NCI-H2227 treated with DMSO at 0.1 percent for 48 hours (cell line): ENCODE data around the gene ULK4.

Experiments
- DNase-seq: peaks from one replicate; lab custom pipeline; 2025; lab: John Stamatoyannopoulos, UW

The ULK4 gene

GRCh38 chr3:41219424-41219823 is 742.5 kb downstream of the ULK4 start:
- no peak for DNase-seq

- DNase-seq = no peak
Observed at GRCh38 chr3:41216993-41217392, 744.9 kb downstream of the ULK4 start.

DNA sequence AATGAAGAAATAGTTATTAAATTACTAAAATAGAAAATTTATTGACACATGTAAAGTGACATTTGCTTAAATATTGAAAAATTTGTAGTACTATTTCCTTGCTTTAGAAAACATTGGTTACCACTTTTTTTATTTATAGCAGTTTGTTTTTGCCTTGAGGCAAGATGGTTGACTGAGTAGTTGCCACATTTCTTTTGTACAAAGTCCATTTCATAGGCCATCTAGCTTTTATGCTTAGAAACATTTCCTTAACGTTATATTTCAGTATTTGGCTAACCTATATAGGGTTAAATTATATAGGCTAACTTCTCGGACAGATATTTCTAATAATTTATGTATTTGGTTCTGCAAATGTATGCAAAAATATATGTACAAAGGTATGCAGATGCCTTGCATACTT is 745.5 kb downstream of the ULK4 start:
- DNase-seq = no peak

DNA sequence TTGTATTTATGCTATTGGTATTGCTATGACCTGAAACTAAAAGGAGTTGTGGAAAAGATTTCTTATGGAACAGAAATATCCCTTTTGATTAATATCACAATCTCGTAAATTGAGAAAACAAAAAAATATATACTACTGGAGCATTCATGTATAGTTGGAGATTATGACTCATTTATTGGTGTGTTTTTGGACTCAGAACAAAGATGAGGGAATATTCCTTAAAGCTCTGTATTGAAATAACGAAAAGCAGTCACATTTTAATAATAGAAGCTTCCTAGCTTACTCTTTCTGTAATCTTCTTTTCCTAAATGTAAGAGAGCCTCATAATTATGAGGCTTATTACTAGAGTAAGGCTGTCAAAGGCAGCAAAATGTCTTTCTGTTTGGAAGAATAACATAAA is 748.3 kb downstream of the ULK4 start:
- no peak for DNase-seq

DNA sequence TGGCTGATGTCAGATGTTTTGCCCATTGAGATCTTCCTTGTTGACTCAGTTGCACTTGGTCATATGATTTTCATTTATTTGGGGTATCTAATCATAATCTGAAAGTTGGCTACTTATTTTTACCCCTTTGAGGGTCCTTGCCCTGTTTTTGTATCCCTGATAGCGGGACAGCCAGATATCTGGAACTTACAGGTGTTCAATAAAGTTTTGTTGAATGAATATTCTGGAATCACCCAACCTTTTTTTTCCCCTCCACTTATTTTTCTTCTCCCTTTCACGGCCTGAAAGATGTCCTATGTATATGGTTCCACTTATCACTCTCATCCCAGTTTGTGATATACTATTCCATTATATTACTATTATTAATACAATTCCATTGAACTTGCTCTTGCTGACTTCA is 749.8 kb downstream of the ULK4 start:
- no peak for DNase-seq

GRCh38 chr3:41210966-41211365 is 750.9 kb downstream of the ULK4 start:
- no peak for DNase-seq

DNA sequence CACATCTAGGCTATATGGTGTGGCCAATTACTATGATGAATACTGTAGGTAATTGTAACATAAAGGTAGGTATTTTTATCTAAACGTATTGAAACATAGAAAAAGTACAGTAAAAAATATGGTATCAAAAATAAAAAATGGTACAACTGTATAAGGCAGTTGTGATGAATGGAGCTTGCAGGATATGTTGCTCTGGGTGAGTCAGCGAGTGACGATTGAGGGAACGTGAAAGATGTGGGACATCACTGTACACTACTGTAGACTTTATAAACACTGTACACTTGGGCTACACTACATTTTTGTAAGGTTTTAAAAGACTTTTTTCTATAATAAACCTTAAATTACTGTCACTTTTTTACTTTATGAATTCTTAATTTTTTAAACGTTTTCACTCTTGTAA is 752.3 kb downstream of the ULK4 start:
- DNase-seq = no peak

GRCh38 chr3:41208507-41209220 is 753.2 kb downstream of the ULK4 start:
- DNase-seq = no peak

GRCh38 chr3:41207355-41207754 is 754.5 kb downstream of the ULK4 start:
- no peak for DNase-seq

GRCh38 chr3:41205591-41205990 is 756.3 kb downstream of the ULK4 start:
- no peak for DNase-seq

DNA sequence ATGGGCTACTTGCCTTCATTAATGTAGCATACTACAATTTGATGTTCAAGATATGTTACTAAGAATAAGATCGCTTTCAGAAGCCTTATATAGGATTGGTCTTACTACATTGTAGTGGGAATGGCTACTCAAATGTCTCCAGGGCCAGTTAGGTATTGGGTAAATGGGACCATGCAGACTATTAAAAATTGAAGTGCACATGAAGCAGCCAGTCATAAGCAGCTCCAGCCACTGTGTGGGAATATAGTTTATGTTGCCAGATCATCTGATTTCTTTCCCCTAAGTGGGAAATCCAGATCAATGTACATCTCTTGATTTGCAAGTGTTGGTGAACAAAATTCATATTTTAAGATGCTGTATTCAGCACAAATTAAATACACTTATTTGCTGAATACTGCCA is 757.5 kb downstream of the ULK4 start:
- no peak for DNase-seq

DNA sequence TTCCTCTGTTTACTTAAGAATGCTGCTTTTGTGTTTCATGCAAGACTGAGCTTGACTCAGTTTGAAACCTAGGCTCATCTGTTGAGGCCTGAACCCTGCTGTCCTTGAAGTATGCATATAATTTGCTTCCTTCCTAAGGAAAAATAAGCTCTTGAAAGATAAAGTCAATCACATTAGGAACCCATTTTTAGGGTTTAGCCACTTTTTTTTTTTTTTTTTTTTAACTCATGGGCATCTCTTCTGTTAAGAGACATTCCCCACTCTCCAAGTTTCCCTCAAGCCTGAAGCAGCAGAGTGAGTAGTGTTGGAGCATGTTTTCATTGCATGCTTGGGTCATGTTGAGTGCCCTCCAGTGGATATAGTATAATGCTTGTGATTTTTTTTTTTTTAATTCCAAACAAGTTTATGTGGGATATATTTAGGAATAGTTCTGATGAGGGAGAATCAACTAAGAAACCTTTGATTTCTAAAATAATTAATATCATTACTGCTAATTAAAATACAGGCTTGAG is 759.0 kb downstream of the ULK4 start:
- peak; percentile 29 for DNase-seq

DNA sequence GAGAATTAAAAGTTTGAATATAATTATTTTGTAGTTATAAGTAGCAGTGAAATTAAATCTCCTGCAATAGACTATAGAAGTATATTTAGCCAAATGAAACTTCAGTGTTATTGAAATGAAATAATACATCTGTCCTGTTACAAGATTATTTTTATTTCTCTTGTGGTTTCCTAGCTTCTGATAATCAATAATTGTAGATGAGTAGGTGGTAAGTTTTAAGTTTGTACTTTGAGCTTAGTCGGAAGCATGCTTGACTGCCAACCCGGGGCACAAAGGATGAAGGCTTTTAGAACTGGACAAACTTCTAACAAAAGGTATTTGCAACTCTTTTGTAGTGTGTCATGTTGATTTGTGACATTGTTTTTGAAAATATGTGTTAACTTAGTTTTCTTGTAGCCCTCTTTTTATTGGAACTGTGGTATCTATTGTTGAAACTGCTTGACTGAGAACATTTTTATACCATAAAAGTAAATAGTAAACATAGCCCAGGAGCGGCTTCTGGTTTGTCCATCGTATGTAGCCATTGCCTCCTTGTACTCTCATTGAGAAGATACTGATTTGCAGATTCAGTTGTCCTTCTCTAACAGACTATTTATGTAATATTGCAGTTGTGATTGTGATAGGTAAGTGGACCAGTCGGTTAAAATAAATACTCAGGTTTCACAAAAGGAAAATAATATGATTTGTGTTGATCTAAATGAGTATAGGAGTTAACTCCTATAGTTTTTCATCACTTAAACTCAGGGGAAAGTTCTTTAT is 759.6 kb downstream of the ULK4 start:
- no peak for DNase-seq

GRCh38 chr3:41200669-41201021 is 761.3 kb downstream of the ULK4 start:
- no peak for DNase-seq

DNA sequence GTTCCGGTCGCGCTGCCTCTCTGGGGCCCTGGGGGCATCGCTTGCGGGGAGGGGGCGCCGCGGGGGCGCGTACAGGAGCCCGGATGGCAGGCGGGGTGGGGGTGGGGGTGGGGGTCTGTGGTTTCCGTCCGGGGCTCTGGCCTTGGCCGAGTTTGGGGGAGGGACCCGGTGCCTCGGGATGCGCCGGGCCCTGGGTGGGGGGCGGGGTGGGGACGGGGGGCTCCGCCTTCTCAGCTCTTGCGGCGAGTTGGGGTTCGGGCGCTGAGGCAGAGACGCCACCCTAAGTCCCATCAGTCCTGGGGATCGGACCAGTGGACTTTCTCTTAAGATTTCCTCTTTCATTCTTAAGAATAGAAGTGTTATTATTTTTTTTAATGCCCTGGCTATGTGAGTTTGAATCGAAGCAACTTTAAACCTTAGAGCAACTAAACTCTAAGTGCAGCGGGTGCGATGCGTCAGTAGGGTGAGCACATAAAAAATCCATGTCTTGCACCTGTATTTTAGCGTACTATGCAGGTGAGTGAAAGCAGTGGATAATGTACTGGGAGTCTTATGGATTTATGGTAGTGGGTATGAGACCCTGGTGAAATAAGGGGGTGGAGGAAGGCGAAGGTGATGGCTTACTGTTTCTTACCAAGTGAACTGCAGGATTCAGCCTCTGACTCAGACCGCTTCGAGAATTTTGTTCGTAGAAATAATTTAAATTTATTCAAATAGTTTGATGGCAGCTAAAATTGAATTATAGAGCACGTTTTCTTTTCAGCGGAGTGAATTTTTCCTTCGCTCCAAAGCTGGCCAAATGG is 761.8 kb downstream of the ULK4 start:
- DNase-seq = no peak

DNA sequence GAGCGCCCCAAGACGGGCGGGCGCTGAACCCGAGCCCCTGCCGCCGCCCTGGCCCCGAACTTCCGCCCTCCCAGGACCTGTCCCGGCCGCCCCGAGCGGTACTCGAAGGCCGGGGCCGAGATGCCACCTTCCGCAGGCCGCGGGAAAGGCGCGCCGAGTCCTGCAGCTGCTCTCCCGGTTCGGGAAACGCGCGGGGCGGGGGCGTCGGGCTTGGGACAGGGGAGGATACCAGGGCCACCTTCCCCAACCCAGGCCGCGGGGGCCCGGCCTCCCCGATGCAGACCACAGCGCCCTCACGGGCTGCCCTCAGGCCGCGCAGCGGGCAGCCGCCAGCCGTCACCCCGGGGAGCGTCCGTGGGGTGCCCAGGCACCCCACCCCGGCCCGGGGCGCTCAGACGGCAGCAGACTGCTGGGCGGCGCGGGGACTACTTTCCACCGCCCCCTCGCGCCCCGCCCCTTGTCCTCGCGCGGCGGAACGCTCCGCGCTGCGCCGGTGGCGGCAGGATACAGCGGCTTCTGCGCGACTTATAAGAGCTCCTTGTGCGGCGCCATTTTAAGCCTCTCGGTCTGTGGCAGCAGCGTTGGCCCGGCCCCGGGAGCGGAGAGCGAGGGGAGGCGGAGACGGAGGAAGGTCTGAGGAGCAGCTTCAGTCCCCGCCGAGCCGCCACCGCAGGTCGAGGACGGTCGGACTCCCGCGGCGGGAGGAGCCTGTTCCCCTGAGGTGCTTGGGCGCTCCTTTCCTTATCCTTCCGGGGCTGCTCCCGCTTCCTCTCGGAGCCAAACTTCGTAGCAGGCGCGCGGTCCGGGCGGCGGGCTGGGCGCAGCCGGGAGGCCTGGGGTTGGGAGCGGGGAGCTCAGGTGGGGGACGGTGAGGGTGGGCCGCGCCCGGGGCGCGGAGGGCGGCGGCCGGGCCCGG is 762.7 kb downstream of the ULK4 start, which contains the start of gene CTNNB1:
TSS of gene CTNNB1 (plus strand) at position 556 of the 916 bp plus-strand sequence. CDS start 24,564 bp downstream, outside the sequence.
- DNase-seq = peak; percentile 73

DNA sequence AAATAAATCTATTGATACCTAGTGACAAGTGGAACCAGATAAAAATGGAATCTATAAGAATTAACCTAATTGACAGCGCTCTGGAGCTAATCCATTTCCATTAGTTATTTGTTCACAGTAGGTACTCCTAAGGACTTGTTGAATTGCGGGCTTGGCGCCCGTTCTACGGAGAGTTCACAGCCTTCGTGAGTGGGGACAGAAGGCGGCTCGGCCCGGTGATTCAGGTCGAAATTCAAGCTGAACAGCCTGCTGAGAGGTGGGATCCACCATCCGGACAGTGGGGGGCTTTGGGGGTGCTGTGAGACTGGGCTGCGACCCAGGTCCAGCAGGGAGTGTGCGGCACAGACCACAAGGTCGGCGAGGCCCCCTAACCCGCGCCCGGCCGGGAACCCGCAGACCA is 763.4 kb downstream of the ULK4 start:
- peak; percentile 50 for DNase-seq

GRCh38 chr3:41198046-41198445 is 763.9 kb downstream of the ULK4 start:
- peak; percentile 50 for DNase-seq
